HG03521 (cell line): ENCODE results near the gene SMG9.
"Not testable (repeated sequence)": the region's sequence is repeated elsewhere in the genome, so short reads cannot be mapped to it uniquely, and the experiment has no call there.

ENCODE experiments used
- ATAC-seq: cut with Tn5 transposase; IDR thresholded peaks from one replicate; pipeline ENCODE4 v1.9.1; 2021; ENCODE audit warnings: mild to moderate bottlenecking, moderate library complexity; ENCODE audit not compliant: unreplicated experiment

The SMG9 gene

GRCh38 chr19:43695985-43696704 is 58.6 kb downstream of the SMG9 start:
- no peak for ATAC-seq

GRCh38 chr19:43694553-43694952 is 60.2 kb downstream of the SMG9 start:
- ATAC-seq, result no peak

GRCh38 chr19:43692877-43693276 is 61.9 kb downstream of the SMG9 start:
- ATAC-seq, result no peak

- ATAC-seq, result no peak
These were observed 62.4 kb downstream of the SMG9 start for GRCh38 chr19:43692385-43692784.

- ATAC-seq, result no peak
These were observed 63.0 kb downstream of the SMG9 start for GRCh38 chr19:43691755-43692154.

GRCh38 chr19:43690890-43691289 is 63.9 kb downstream of the SMG9 start:
- ATAC-seq, result no peak

- ATAC-seq, result no peak
These were observed 64.3 kb downstream of the SMG9 start for GRCh38 chr19:43690444-43690843.

GRCh38 chr19:43688059-43688701 is 66.6 kb downstream of the SMG9 start:
- no peak for ATAC-seq

GRCh38 chr19:43687660-43687997 is 67.1 kb downstream of the SMG9 start:
- ATAC-seq, result no peak

- ATAC-seq, result no peak
These were observed 70.4 kb downstream of the SMG9 start for GRCh38 chr19:43684326-43684725.

- no peak for ATAC-seq
These were observed 70.9 kb downstream of the SMG9 start for GRCh38 chr19:43683905-43684304.

- no peak for ATAC-seq
These were observed 71.7 kb downstream of the SMG9 start for GRCh38 chr19:43682824-43683661.

- not testable (repeated sequence) for ATAC-seq
These were observed 72.5 kb downstream of the SMG9 start for GRCh38 chr19:43682269-43682668.

GRCh38 chr19:43681821-43682220 is 72.9 kb downstream of the SMG9 start:
- no peak for ATAC-seq

- ATAC-seq, result no peak
These were observed 76.1 kb downstream of the SMG9 start for GRCh38 chr19:43678512-43679261.
